Liver (tissue), 9 donors: Measurements from ENCODE around the gene DNAI4. TPM values are rescaled to one million over a fixed set of nuclear protein-coding genes. Genes with fewer than 3 reads are reported as not detected.

Experiments used
- DNase-seq: peaks from one replicate; pipeline ENCODE4 v3.0.0-alpha.2; 2017; ENCODE audit warnings: low spot score
- H3K27ac ChIP-seq, 2 donors: one replicate each; pipeline ENCODE4 v1.7.0; 2013; ENCODE audit warnings: inconsistent platforms in 2 of 2, low read length in 2 of 2, control low read depth in 1 of 2, low read depth in 1 of 2, mild to moderate bottlenecking in 1 of 2
- H3K27me3 ChIP-seq, 4 donors: one replicate each; pipeline versions ENCODE4 v1.6.1 to v1.7.0; 2013; ENCODE audit warnings: low read length in 3 of 4, inconsistent platforms in 1 of 4, mild to moderate bottlenecking in 1 of 4, moderate library complexity in 1 of 4; ENCODE audit not compliant: control insufficient read depth in 4 of 4, insufficient read depth in 4 of 4
- H3K36me3 ChIP-seq, 4 donors: one replicate each; pipeline versions ENCODE4 v1.6.1 to v1.7.0; 2013; ENCODE audit warnings: low read length in 3 of 4, mild to moderate bottlenecking in 3 of 4, low read depth in 1 of 4, moderate library complexity in 1 of 4; ENCODE audit not compliant: control insufficient read depth in 4 of 4, insufficient read depth in 3 of 4
- H3K4me1 ChIP-seq, 4 donors: one replicate each; pipeline versions ENCODE4 v1.6.1 to v1.7.0; 2013; ENCODE audit warnings: low read length in 3 of 4, mild to moderate bottlenecking in 3 of 4, moderate library complexity in 1 of 4; ENCODE audit not compliant: control insufficient read depth in 4 of 4, insufficient read depth in 4 of 4
- H3K4me3 ChIP-seq, 3 donors: one replicate each; pipeline versions ENCODE4 v1.6.1 to v1.7.0; 2013; ENCODE audit warnings: low read length in 3 of 3, control low read depth in 1 of 3, low read depth in 1 of 3, mild to moderate bottlenecking in 1 of 3
- H3K9ac ChIP-seq, 2 donors: one replicate each; pipeline ENCODE4 v1.7.0; 2013; ENCODE audit warnings: low read length in 2 of 2, mild to moderate bottlenecking in 2 of 2, moderate library complexity in 2 of 2, control low read depth in 1 of 2, low read depth in 1 of 2
- H3K9me3 ChIP-seq, 4 donors: one replicate each; pipeline versions ENCODE4 v1.6.1 to v1.7.0; 2013; ENCODE audit warnings: low read length in 3 of 4; ENCODE audit not compliant: control insufficient read depth in 4 of 4
- EGR1 ChIP-seq, 2 donors: IDR thresholded peaks; 2 replicates each; pipeline ENCODE4 v1.6.1; 2016 to 2018; ENCODE audit warnings: antibody characterized with exemption in 2 of 2, low read depth in 2 of 2
- FOXA1 ChIP-seq: IDR thresholded peaks from 2 replicates; pipeline ENCODE4 v1.6.1; 2016; ENCODE audit warnings: antibody characterized with exemption
- FOXA2 ChIP-seq: IDR thresholded peaks from 2 replicates; pipeline ENCODE4 v1.6.1; 2016; ENCODE audit warnings: antibody characterized with exemption
- GABPA ChIP-seq, 2 donors: IDR thresholded peaks in 1 of 2; conservative IDR thresholded peaks in 1 of 2; 2 replicates each; pipeline ENCODE4 v1.6.1; 2016; ENCODE audit warnings: antibody characterized with exemption in 2 of 2, mild to moderate bottlenecking in 1 of 2, moderate library complexity in 1 of 2
- HNF4A ChIP-seq, 2 donors: conservative IDR thresholded peaks; 2 replicates each; pipeline ENCODE4 v1.6.1; 2016; ENCODE audit warnings: antibody characterized with exemption in 2 of 2, mild to moderate bottlenecking in 2 of 2
- HNF4G ChIP-seq: IDR thresholded peaks from 2 replicates; pipeline ENCODE4 v1.6.1; 2016; ENCODE audit warnings: antibody characterized with exemption
- JUND ChIP-seq, 2 donors: IDR thresholded peaks; 2 replicates each; pipeline ENCODE4 v1.6.1; 2016; ENCODE audit warnings: antibody characterized with exemption in 2 of 2
- NR2F2 ChIP-seq: IDR thresholded peaks from 2 replicates; pipeline ENCODE4 v1.6.1; 2016; ENCODE audit warnings: antibody characterized with exemption
- RAD21 ChIP-seq, 2 donors: IDR thresholded peaks; 2 replicates each; pipeline ENCODE4 v1.6.1; 2016; ENCODE audit warnings: antibody characterized with exemption in 2 of 2, mild to moderate bottlenecking in 2 of 2
- RXRA ChIP-seq, 2 donors: IDR thresholded peaks; 2 replicates each; pipeline ENCODE4 v1.6.1; 2017 to 2018; ENCODE audit warnings: antibody characterized with exemption in 2 of 2, mild to moderate bottlenecking in 1 of 2
- SP1 ChIP-seq: IDR thresholded peaks from 2 replicates; pipeline ENCODE4 v1.6.1; 2018; ENCODE audit warnings: antibody characterized with exemption, mild to moderate bottlenecking
- TAF1 ChIP-seq: conservative IDR thresholded peaks from 2 replicates; pipeline ENCODE4 v1.6.1; 2016; ENCODE audit warnings: antibody characterized with exemption, mild to moderate bottlenecking
- YY1 ChIP-seq: IDR thresholded peaks from 2 replicates; pipeline ENCODE4 v1.6.1; 2016; ENCODE audit warnings: antibody characterized with exemption, mild to moderate bottlenecking
- WGBS: extraction: QIAGEN DNeasy Blood & Tissue Kit; methylation state at CpG from one replicate; pipeline ENCODE4 v1.1.7; 2013; 5-methylcytosine and 5-hydroxymethylcytosine counted together
- polyA plus RNA-seq, 2 donors: library from polyadenylated mRNA; stranded (reverse) in 1 of 2; unstranded in 1 of 2; fragments of 200-250 nt in 1 of 2; fragments of >200 nt in 1 of 2; fragmentation: Nextera tagmentation in 1 of 2; extraction: Ambion mirVana in 1 of 2; gene quantifications; one replicate each; pipeline versions ENCODE4 v1.2.1 to v1.2.3, GENCODE V29; 2013 to 2015
- total RNA-seq, 2 donors: library from RNA; depleted of rRNA; stranded (reverse); fragments of >200 nt; gene quantifications; one replicate each; pipeline ENCODE4 v1.2.3, GENCODE V29; 2014
- TF ChIP-seq, protein P1 (sequence below): IDR thresholded peaks from 2 replicates; pipeline ENCODE4 v1.6.1; 2016; ENCODE audit warnings: antibody characterized with exemption
- TF ChIP-seq, protein P2 (sequence below): IDR thresholded peaks from 2 replicates; pipeline ENCODE4 v1.6.1; 2016; ENCODE audit warnings: antibody characterized with exemption
- TF ChIP-seq, protein P3 (sequence below): IDR thresholded peaks from 2 replicates; pipeline ENCODE4 v1.6.1; 2016; ENCODE audit warnings: antibody characterized with exemption, mild to moderate bottlenecking
- TF ChIP-seq, protein P4 (sequence below): IDR thresholded peaks from 2 replicates; pipeline ENCODE4 v1.6.1; 2016; ENCODE audit warnings: antibody characterized with exemption
- TF ChIP-seq, protein P5 (sequence below): fragments of 150-350 bp; IDR thresholded peaks from 2 replicates; pipeline ENCODE4 v1.5.1; 2017; ENCODE audit warnings: improper control_type of control experiment, low read depth, low read length; ENCODE audit not compliant: missing input control
- donor health status: healthy.
- donor health status: healthy.
- donor health status: healthy.
- donor health status: healthy.
- donor health status: healthy.

DNAI4 gene
- total and polyA plus RNA-seq, 4 donors = 0.42 to 1.8 (median 0.84) TPM

DNA sequence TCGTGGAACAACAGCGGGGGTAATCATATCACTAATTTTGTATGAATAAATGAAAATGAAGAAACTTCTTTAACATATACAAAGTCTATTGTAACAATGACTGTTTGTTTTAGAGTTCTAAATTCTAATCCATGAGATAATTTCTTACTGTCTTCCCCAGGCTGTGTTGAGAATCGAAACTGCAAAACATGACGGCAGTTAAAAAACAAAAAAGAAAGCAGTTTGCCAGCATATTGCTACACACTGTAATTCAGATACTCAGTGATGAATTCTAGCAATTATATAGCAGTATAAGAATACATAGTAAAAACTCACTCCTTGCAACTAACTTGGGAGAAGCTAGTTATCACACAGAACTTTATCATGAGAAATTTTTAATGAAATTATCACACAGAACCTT is 145.7 kb downstream of the DNAI4 start:
- TF ChIP-seq FOXA1 (no peak), RXRA (IDR thresholded peaks at IDR 0.05) (no peak), NR2F2 (no peak), HNF4A (conservative IDR thresholded peaks at IDR 0.05) (no peak), HNF4G (no peak), FOXA2 (no peak), YY1 (no peak), GABPA (IDR thresholded peaks at IDR 0.05 in 1 of 2, conservative IDR thresholded peaks at IDR 0.05 in 1 of 2) (no peak), SP1 (no peak), TAF1 (no peak), EGR1 (IDR thresholded peaks at IDR 0.05; ENCODE audit: low read depth in 2 of 2) (no peak)
- TF ChIP-seq, protein P1, sequence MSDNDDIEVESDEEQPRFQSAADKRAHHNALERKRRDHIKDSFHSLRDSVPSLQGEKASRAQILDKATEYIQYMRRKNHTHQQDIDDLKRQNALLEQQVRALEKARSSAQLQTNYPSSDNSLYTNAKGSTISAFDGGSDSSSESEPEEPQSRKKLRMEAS = no peak
- TF ChIP-seq, protein P2, sequence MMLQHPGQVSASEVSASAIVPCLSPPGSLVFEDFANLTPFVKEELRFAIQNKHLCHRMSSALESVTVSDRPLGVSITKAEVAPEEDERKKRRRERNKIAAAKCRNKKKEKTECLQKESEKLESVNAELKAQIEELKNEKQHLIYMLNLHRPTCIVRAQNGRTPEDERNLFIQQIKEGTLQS = no peak
- TF ChIP-seq, protein P3, sequence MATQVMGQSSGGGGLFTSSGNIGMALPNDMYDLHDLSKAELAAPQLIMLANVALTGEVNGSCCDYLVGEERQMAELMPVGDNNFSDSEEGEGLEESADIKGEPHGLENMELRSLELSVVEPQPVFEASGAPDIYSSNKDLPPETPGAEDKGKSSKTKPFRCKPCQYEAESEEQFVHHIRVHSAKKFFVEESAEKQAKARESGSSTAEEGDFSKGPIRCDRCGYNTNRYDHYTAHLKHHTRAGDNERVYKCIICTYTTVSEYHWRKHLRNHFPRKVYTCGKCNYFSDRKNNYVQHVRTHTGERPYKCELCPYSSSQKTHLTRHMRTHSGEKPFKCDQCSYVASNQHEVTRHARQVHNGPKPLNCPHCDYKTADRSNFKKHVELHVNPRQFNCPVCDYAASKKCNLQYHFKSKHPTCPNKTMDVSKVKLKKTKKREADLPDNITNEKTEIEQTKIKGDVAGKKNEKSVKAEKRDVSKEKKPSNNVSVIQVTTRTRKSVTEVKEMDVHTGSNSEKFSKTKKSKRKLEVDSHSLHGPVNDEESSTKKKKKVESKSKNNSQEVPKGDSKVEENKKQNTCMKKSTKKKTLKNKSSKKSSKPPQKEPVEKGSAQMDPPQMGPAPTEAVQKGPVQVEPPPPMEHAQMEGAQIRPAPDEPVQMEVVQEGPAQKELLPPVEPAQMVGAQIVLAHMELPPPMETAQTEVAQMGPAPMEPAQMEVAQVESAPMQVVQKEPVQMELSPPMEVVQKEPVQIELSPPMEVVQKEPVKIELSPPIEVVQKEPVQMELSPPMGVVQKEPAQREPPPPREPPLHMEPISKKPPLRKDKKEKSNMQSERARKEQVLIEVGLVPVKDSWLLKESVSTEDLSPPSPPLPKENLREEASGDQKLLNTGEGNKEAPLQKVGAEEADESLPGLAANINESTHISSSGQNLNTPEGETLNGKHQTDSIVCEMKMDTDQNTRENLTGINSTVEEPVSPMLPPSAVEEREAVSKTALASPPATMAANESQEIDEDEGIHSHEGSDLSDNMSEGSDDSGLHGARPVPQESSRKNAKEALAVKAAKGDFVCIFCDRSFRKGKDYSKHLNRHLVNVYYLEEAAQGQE = no peak
- TF ChIP-seq, protein P4, sequence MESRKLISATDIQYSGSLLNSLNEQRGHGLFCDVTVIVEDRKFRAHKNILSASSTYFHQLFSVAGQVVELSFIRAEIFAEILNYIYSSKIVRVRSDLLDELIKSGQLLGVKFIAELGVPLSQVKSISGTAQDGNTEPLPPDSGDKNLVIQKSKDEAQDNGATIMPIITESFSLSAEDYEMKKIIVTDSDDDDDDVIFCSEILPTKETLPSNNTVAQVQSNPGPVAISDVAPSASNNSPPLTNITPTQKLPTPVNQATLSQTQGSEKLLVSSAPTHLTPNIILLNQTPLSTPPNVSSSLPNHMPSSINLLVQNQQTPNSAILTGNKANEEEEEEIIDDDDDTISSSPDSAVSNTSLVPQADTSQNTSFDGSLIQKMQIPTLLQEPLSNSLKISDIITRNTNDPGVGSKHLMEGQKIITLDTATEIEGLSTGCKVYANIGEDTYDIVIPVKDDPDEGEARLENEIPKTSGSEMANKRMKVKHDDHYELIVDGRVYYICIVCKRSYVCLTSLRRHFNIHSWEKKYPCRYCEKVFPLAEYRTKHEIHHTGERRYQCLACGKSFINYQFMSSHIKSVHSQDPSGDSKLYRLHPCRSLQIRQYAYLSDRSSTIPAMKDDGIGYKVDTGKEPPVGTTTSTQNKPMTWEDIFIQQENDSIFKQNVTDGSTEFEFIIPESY = no peak
- H3K4me1 ChIP-seq = no peaks in the 10 kb centered on the region
- peaks cover 0 to 6% (median 0%) of the 10 kb centered on the region in 4 donors for H3K36me3 ChIP-seq
- H3K27me3 ChIP-seq = no peaks in the 10 kb centered on the region
- peak overlapping the region in 1 of 3 donors; percentile 23 for H3K4me3 ChIP-seq
- 93% methylated on average over 4 of the region's 4 CpGs for WGBS
- DNase-seq = no peak
- no peaks in the 10 kb centered on the region for H3K9me3 ChIP-seq
- no peak overlapping the region for H3K27ac ChIP-seq
- no peak overlapping the region for H3K9ac ChIP-seq

DNA sequence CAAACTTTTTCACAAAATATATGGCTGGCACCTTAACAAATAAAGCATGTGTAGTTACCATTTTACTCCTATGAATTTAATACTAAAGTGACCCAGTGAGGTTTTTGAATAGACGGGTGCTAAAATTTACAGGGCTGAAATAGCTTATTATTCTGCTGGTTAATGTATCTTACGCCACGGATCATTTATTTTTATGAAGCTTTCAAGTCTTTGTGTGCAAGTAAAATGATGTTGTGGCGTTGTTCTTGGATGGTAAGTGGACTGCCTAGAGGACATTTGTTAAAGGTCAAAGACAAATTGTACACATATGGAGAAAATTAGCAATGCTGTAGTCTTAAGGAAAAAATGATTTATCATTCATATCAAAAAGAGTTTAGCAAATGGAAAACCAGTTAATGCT is 146.4 kb downstream of the DNAI4 start:
- Histone ChIP-seq H3K9me3 (no peaks in the 10 kb centered on the region), H3K27ac (no peak overlapping the region), H3K27me3 (no peaks in the 10 kb centered on the region), H3K9ac (no peak overlapping the region), H3K4me3 (no peak overlapping the region), H3K4me1 (no peaks in the 10 kb centered on the region), H3K36me3 (peaks cover 0 to 12% (median 0%) of the 10 kb centered on the region in 4 donors)
- WGBS = 93% methylated on average over 4 of the region's 4 CpGs
- TF ChIP-seq RAD21 (IDR thresholded peaks at IDR 0.05) (no peak), RXRA (IDR thresholded peaks at IDR 0.05) (no peak), JUND (IDR thresholded peaks at IDR 0.05) (no peak), TAF1 (no peak), FOXA1 (no peak), HNF4A (conservative IDR thresholded peaks at IDR 0.05) (no peak), FOXA2 (no peak), NR2F2 (no peak), GABPA (IDR thresholded peaks at IDR 0.05 in 1 of 2, conservative IDR thresholded peaks at IDR 0.05 in 1 of 2) (no peak), EGR1 (IDR thresholded peaks at IDR 0.05; ENCODE audit: low read depth in 2 of 2) (no peak), YY1 (no peak), SP1 (no peak)
- TF ChIP-seq, protein P3 = no peak
- TF ChIP-seq, protein P2 = no peak
- TF ChIP-seq, protein P5, sequence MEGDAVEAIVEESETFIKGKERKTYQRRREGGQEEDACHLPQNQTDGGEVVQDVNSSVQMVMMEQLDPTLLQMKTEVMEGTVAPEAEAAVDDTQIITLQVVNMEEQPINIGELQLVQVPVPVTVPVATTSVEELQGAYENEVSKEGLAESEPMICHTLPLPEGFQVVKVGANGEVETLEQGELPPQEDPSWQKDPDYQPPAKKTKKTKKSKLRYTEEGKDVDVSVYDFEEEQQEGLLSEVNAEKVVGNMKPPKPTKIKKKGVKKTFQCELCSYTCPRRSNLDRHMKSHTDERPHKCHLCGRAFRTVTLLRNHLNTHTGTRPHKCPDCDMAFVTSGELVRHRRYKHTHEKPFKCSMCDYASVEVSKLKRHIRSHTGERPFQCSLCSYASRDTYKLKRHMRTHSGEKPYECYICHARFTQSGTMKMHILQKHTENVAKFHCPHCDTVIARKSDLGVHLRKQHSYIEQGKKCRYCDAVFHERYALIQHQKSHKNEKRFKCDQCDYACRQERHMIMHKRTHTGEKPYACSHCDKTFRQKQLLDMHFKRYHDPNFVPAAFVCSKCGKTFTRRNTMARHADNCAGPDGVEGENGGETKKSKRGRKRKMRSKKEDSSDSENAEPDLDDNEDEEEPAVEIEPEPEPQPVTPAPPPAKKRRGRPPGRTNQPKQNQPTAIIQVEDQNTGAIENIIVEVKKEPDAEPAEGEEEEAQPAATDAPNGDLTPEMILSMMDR = no peak
- DNase-seq = no peak
